Gastroesophageal sphincter (tissue), 4 donors: Measurements from ENCODE around the gene RAD51B. TPM values are rescaled to one million over a fixed set of nuclear protein-coding genes. Genes with fewer than 3 reads are reported as not detected.

Experiments used
- ATAC-seq: fragments of 150-250 bp; one replicate; pipeline ENCODE4 v1.9.1; 2016; ENCODE audit warnings: mild to moderate bottlenecking, moderate library complexity
- H3K27ac ChIP-seq, 4 donors: fragments of 200-600 bp; sonication (generic) in 3 of 4; 1 replicate in 3 of 4; 2 replicates in 1 of 4; pipeline ENCODE4 v1.5.1; 2016 to 2019
- H3K27me3 ChIP-seq: fragments of 200-600 bp; sonication (generic); one replicate; pipeline ENCODE4 v1.5.1; 2019
- H3K36me3 ChIP-seq, 2 donors: fragments of 200-600 bp; sonication (generic); one replicate each; pipeline ENCODE4 v1.5.1; 2019; ENCODE audit warnings: control low read depth in 1 of 2
- H3K4me1 ChIP-seq, 3 donors: fragments of 200-600 bp; sonication (generic); 1 replicate in 2 of 3; 2 replicates in 1 of 3; pipeline ENCODE4 v1.5.1; 2016 to 2019; ENCODE audit warnings: control low read depth in 2 of 3
- H3K4me3 ChIP-seq, 2 donors: fragments of 200-600 bp; sonication (generic); one replicate each; pipeline ENCODE4 v1.5.1; 2019; ENCODE audit warnings: mild to moderate bottlenecking in 1 of 2, moderate library complexity in 1 of 2
- H3K9me3 ChIP-seq, 3 donors: fragments of 200-600 bp; sonication (generic); one replicate each; pipeline ENCODE4 v1.5.1; 2017 to 2019; ENCODE audit warnings: control low read depth in 2 of 3
- EP300 ChIP-seq: sonication (generic); formaldehyde crosslinking; IDR thresholded peaks from one replicate; pipeline ENCODE4 v1.6.1; 2017; ENCODE audit warnings: antibody characterized with exemption, mild to moderate bottlenecking
- POLR2A ChIP-seq, 2 donors: fragments of 450-650 bp; IDR thresholded peaks; one replicate each; pipeline ENCODE4 v1.6.1; 2017; ENCODE audit warnings: antibody characterized with exemption in 2 of 2, mild to moderate bottlenecking in 2 of 2, moderate library complexity in 1 of 2
- POLR2AphosphoS5 ChIP-seq: sonication (generic); formaldehyde crosslinking; IDR thresholded peaks from one replicate; pipeline ENCODE4 v1.6.1; 2017; ENCODE audit warnings: antibody characterized with exemption
- WGBS, 2 donors: methylation state at CpG; one replicate each; pipeline ENCODE4 v1.1.5; 2018; ENCODE audit warnings: low coverage in 1 of 2; 5-methylcytosine and 5-hydroxymethylcytosine counted together
- total RNA-seq, 4 donors: library from RNA; depleted of rRNA; stranded (reverse); fragments of >200 nt; gene quantifications; one replicate each; pipeline ENCODE4 v1.1.0, GENCODE V29; 2016
- TF ChIP-seq, protein P1 (sequence below), 4 experiments: fragments of 200-600 bp in 2 of 4; fragments of 450-650 bp in 2 of 4; sonication (generic) in 1 of 4; IDR thresholded peaks; one replicate each; pipeline ENCODE4 v1.5.1; 2017 to 2019; ENCODE audit warnings: antibody characterized with exemption in 4 of 4, mild to moderate bottlenecking in 2 of 4, moderate library complexity in 2 of 4

The RAD51B gene
- total RNA-seq, 4 donors from 2014 or later: 5.1 to 7.0 (median 6.0) TPM

DNA sequence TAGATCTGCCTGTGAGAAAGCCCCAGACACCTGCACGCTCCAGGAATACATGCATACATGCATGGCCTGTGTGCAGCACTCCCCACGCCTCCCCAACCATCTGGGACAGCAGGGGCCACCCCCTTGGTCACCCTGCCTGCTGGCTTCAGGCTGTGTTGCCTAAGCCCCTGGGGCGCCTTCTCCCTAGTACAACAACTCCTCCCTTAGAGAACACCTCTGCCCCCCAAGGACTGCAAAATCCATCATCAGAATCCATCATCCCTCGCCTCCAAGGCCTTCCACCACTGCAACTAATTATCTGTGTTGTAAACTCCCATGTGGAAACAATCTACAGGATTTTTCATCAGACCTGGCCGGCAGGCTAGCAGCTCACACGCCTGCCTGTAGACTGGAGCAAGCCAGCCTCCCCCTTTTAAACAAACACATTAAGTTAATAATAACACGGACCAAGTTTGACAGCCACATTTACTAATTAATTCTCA lies 936.5 kb downstream of the RAD51B start:
- WGBS, 2 donors: 26 to 70% methylated on average over 3 to 5 of the region's 7 CpGs
- Histone ChIP-seq H3K4me3 (no peak overlapping the region), H3K9me3 (no peaks in the 10 kb centered on the region), H3K27me3 (no peaks in the 10 kb centered on the region), H3K4me1 (peaks cover 0 to 55% (median 7%) of the 10 kb centered on the region in 3 donors), H3K27ac (no peak overlapping the region), H3K36me3 (no peaks in the 10 kb centered on the region)
- TF ChIP-seq POLR2AphosphoS5 (no peak), EP300 (no peak), POLR2A (IDR thresholded peaks at IDR 0.05) (no peak)
- TF ChIP-seq, protein P1, sequence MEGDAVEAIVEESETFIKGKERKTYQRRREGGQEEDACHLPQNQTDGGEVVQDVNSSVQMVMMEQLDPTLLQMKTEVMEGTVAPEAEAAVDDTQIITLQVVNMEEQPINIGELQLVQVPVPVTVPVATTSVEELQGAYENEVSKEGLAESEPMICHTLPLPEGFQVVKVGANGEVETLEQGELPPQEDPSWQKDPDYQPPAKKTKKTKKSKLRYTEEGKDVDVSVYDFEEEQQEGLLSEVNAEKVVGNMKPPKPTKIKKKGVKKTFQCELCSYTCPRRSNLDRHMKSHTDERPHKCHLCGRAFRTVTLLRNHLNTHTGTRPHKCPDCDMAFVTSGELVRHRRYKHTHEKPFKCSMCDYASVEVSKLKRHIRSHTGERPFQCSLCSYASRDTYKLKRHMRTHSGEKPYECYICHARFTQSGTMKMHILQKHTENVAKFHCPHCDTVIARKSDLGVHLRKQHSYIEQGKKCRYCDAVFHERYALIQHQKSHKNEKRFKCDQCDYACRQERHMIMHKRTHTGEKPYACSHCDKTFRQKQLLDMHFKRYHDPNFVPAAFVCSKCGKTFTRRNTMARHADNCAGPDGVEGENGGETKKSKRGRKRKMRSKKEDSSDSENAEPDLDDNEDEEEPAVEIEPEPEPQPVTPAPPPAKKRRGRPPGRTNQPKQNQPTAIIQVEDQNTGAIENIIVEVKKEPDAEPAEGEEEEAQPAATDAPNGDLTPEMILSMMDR (IDR thresholded peaks at IDR 0.05): no peak
- ATAC-seq: no peak

DNA sequence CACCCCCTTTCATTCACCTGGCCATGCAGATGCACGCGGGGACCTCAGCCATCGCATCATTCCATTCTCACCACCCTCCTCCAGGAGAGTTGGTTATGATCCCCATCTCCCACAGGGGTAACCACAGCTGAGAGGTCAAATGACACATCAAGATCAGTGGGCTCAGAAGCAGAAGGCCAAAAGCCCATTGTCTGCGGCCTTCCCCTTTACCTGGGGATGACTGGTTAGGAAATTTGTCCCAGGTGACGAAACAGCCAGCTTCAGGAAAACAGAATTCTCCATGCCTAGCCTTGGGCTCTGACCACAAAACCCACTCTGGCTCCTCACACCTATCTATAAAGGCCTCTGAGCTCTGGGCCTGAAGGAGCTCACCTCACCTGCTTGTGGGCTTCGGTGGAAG lies 937.2 kb downstream of the RAD51B start:
- Histone ChIP-seq H3K36me3 (no peaks in the 10 kb centered on the region), H3K27me3 (no peaks in the 10 kb centered on the region), H3K27ac (no peak overlapping the region), H3K4me1 (peaks cover 0 to 52% (median 7%) of the 10 kb centered on the region in 3 donors), H3K4me3 (no peak overlapping the region), H3K9me3 (no peaks in the 10 kb centered on the region)
- 93 to 100% methylated on average over 3 of the region's 6 CpGs for WGBS, 2 donors
- TF ChIP-seq, protein P1 (IDR thresholded peaks at IDR 0.05): no peak
- TF ChIP-seq EP300 (no peak), POLR2A (IDR thresholded peaks at IDR 0.05) (no peak), POLR2AphosphoS5 (no peak)
- no peak for ATAC-seq

DNA sequence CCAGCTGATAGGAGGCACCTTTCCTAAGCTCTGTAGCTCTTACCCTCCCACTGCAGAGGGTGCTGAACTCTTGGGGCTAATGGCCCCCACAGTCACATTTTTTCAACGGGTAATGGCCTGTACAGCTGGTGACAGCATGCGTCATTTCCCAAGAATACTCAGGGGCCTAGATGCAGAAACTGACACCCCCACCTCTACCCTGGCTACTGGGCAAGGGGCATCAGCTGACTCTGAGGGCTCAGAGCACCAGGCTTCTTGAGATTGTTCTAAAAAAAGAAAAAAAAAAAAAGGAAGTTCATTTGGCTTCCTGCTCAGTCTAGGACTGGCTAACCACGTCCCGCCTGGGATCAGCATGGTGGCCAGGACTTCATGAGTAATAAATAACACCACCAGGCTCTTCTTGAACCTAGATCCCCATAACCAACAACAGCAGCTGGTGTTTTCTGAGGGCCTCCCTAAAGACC lies 938.1 kb downstream of the RAD51B start:
- Histone ChIP-seq H3K4me3 (no peak overlapping the region), H3K36me3 (no peaks in the 10 kb centered on the region), H3K4me1 (peaks cover 0 to 52% (median 4%) of the 10 kb centered on the region in 3 donors), H3K9me3 (no peaks in the 10 kb centered on the region), H3K27ac (no peak overlapping the region), H3K27me3 (no peaks in the 10 kb centered on the region)
- WGBS, 2 donors: 40 to 85% methylated on average over 2 to 3 of the region's 4 CpGs
- peak; percentile 62 for ATAC-seq
- TF ChIP-seq POLR2A (IDR thresholded peaks at IDR 0.05) (no peak), EP300 (no peak), POLR2AphosphoS5 (no peak)
- TF ChIP-seq, protein P1 (IDR thresholded peaks at IDR 0.05): no peak

DNA sequence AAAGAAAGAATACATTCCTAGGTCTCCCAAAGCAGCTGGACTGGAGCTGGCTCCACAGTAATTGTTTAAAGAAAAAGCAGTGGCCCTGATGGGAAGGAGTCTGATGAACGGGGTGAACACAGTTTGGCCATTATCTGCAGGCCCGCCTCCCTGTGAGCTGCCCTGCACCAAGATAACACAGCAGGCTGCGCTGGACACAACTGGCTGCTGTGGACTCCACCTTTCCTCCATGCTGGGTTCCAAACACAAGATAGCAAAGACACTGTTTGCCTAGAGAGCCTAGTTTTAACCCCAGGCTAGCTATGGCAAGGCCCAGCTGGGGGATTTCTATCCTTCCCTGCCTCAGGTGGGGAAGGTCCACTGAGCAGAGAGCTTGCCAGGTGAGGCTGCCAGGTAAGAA lies 938.7 kb downstream of the RAD51B start:
- Histone ChIP-seq H3K4me1 (peaks cover 0 to 52% (median 10%) of the 10 kb centered on the region in 3 donors), H3K4me3 (no peak overlapping the region), H3K36me3 (no peaks in the 10 kb centered on the region), H3K9me3 (no peaks in the 10 kb centered on the region), H3K27me3 (no peaks in the 10 kb centered on the region), H3K27ac (no peak overlapping the region)
- no CpG with 5 or more reads among the region's 3 CpGs for WGBS, 2 donors
- no peak for TF ChIP-seq POLR2A (IDR thresholded peaks at IDR 0.05)
- no peak for TF ChIP-seq POLR2AphosphoS5
- TF ChIP-seq EP300: no peak
- TF ChIP-seq, protein P1 (IDR thresholded peaks at IDR 0.05): no peak
- ATAC-seq: no peak

DNA sequence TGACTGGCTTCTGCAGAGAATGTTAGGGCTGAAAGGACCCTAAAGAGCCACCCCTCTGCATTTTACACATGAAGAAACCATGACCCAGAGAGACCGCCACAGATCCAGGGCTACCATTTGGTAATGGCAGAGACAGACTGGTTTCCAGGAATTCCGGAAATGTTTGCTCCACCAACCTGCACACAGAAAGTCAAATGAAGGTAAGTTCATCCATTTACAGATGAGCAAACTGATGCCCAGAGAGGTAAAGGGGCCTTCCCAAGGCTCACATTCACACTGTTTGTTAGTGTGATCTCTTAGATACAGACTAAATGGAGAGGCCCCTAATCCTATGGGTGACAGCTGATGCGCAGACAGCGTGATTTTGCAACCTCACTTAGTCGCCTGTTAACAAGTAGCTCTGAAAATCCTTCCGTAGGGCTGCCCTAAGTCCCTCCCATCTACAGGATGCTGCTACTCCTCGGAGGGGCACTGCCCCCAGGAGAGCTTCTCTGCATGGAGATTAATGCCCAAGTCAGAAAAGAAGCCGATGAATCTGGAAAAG lies 939.5 kb downstream of the RAD51B start:
- no peaks in the 10 kb centered on the region for H3K27me3 ChIP-seq
- no peak overlapping the region for H3K27ac ChIP-seq
- 100% methylated on average over 2 to 6 of the region's 8 CpGs for WGBS, 2 donors
- no peaks in the 10 kb centered on the region for H3K36me3 ChIP-seq
- no peak for TF ChIP-seq POLR2AphosphoS5
- TF ChIP-seq EP300: no peak
- TF ChIP-seq, protein P1 (IDR thresholded peaks at IDR 0.05): no peak
- TF ChIP-seq POLR2A (IDR thresholded peaks at IDR 0.05): no peak
- H3K9me3 ChIP-seq: no peaks in the 10 kb centered on the region
- no peak overlapping the region for H3K4me3 ChIP-seq
- peaks cover 0 to 53% (median 10%) of the 10 kb centered on the region in 3 donors for H3K4me1 ChIP-seq
- no peak for ATAC-seq
